Endothelial cell of umbilical vein (primary cell): ENCODE measurements around the gene DIS3L2. TPM values are rescaled to one million over a fixed set of nuclear protein-coding genes. Genes with fewer than 3 reads are reported as not detected.

ENCODE experiments used
- BruUV-seq: library from RNA; stranded (reverse); fragments of 400-500 nt; replicated peaks from 2 replicates; lab custom pipeline; 2021; lab: Mats Ljungman, UMichigan
- CTCF ChIA-PET: fragments of 300-600, 350-600 bp; sonication (Branson Sonifier 250); formaldehyde crosslinking; loops from one replicate; lab custom pipeline; 2021; ENCODE audit warnings: antibody characterized with exemption, inconsistent platforms; lab: Charles Lee
- POLR2A ChIA-PET: fragments of 300-600, 350-600 bp; sonication (Branson Sonifier 250); formaldehyde crosslinking; loops from one replicate; lab custom pipeline; 2021; ENCODE audit warnings: antibody characterized with exemption, inconsistent platforms; lab: Charles Lee
- DNase-seq: peaks from one replicate; pipeline ENCODE4 v3.0.0-alpha.2; 2011; ENCODE audit warnings: low read depth, low spot score
- FAIRE-seq: peaks from 2 replicates; lab custom pipeline; 2011; peaks lifted over from hg19 to GRCh38; lab: Jason Lieb, UNC
- H2AFZ ChIP-seq: 2 replicates; pipeline ENCODE4 v1.6.0; 2012; ENCODE audit warnings: low read depth, low read length, control low read depth, inconsistent platforms
- H3K27ac ChIP-seq: 2 replicates; pipeline ENCODE4 v1.5.1; 2011; ENCODE audit warnings: low read depth, mild to moderate bottlenecking, control low read depth, low read length, moderate library complexity; ENCODE audit not compliant: insufficient read depth
- H3K27me3 ChIP-seq, 2 experiments: 2 replicates each; pipeline versions ENCODE4 v1.6.0 to v1.6.1; 2011; ENCODE audit warnings: low read length in 2 of 2, mixed read lengths in 1 of 2; ENCODE audit not compliant: control insufficient read depth in 2 of 2, insufficient read depth in 2 of 2
- H3K36me3 ChIP-seq, 2 experiments: 2 replicates in 1 of 2; 3 replicates in 1 of 2; pipeline ENCODE4 v1.5.1; 2011; ENCODE audit warnings: low read length in 2 of 2, mild to moderate bottlenecking in 1 of 2, moderate library complexity in 1 of 2; ENCODE audit not compliant: control insufficient read depth in 2 of 2, insufficient read depth in 2 of 2; ENCODE audit errors: extremely low read depth in 1 of 2
- H3K4me1 ChIP-seq: 3 replicates; pipeline ENCODE4 v1.5.1; 2011; ENCODE audit warnings: mild to moderate bottlenecking, low read length; ENCODE audit not compliant: control insufficient read depth, insufficient read depth; ENCODE audit errors: extremely low read depth
- H3K4me2 ChIP-seq: 2 replicates; pipeline ENCODE4 v1.6.1; 2011; ENCODE audit warnings: low read length, control low read depth, mixed read lengths; ENCODE audit not compliant: insufficient read depth
- H3K4me3 ChIP-seq, 3 experiments: fragments of 200-600 bp in 1 of 3; sonication (generic), shearing (Covaris generic) in 1 of 3; replicated peaks in 1 of 3; 2 replicates each; pipeline ENCODE4 v1.5.1; 2011 to 2016; ENCODE audit warnings: control low read depth in 3 of 3, low read length in 3 of 3, mild to moderate bottlenecking in 2 of 3, inconsistent platforms in 1 of 3, low read depth in 1 of 3, moderate library complexity in 1 of 3; ENCODE audit not compliant: insufficient read depth in 1 of 3
- H3K79me2 ChIP-seq: 2 replicates; pipeline ENCODE4 v1.6.0; 2012; ENCODE audit warnings: low read length, inconsistent platforms; ENCODE audit not compliant: control insufficient read depth, insufficient read depth
- H3K9ac ChIP-seq: replicated peaks from 2 replicates; pipeline ENCODE3; 2011; ENCODE audit warnings: low read length, control low read depth; ENCODE audit not compliant: insufficient read depth; ENCODE audit errors: extremely low read depth
- H3K9me1 ChIP-seq: replicated peaks from 3 replicates; pipeline ENCODE4 v1.6.0; 2011; ENCODE audit warnings: mild to moderate bottlenecking, low read length; ENCODE audit not compliant: control insufficient read depth, insufficient read depth; ENCODE audit errors: extremely low read depth
- H3K9me3 ChIP-seq: replicated peaks from 2 replicates; pipeline ENCODE4 v1.5.1; 2012; ENCODE audit warnings: low read length, inconsistent platforms; ENCODE audit not compliant: control insufficient read depth, insufficient read depth
- H4K20me1 ChIP-seq: replicated peaks from 2 replicates; pipeline ENCODE3; 2011; ENCODE audit warnings: mild to moderate bottlenecking, low read length; ENCODE audit not compliant: control insufficient read depth, insufficient read depth; ENCODE audit errors: extremely low read depth
- CTCF ChIP-seq, 2 donors: IDR thresholded peaks; 1 replicate in 1 of 2; 2 replicates in 1 of 2; pipeline ENCODE4 v1.5.1; 2011; ENCODE audit warnings: low read length in 2 of 2, mild to moderate bottlenecking in 2 of 2, moderate library complexity in 2 of 2, control low read depth in 1 of 2, inconsistent platforms in 1 of 2, low read depth in 1 of 2; ENCODE audit not compliant: insufficient read depth in 1 of 2; ENCODE audit errors: extremely low read depth in 1 of 2
- MYC ChIP-seq: IDR thresholded peaks from one replicate; pipeline ENCODE4 v1.6.1; 2011; ENCODE audit warnings: mild to moderate bottlenecking, low read depth, low read length
- dilution Hi-C: fragments of 300-500 bp; cut with MboI; formaldehyde crosslinking; loops from one replicate; pipeline ENCODE4 v1.15.0; 2019; ENCODE audit warnings: low sequenced_read_pairs; ENCODE audit not compliant: extremely low pct_ligation_motif_present
- intact Hi-C: fragments of 100-400 bp; cut with micrococcal nuclease; formaldehyde crosslinking; loops from one replicate; pipeline ENCODE4 v1.10.0; 2022
- polyA plus RNA-seq, 4 experiments: library from polyadenylated mRNA; depleted of rRNA in 3 of 4; stranded (reverse) in 3 of 4; unstranded in 1 of 4; fragments of >200 nt; gene quantifications; 2 replicates each; pipeline versions ENCODE4 v1.2.1 to v1.2.3, GENCODE V29; 2011 to 2012; ENCODE audit warnings: missing spikeins in 1 of 4
- total RNA-seq: library from RNA; stranded (reverse); gene quantifications from 2 replicates; pipeline ENCODE4 v1.2.3, GENCODE V29; 2021

Gene DIS3L2
- total and polyA plus RNA-seq, 2 donors (not counting 3 experiments of a cell fraction or from before 2014, with no cell fraction given): 14.6 to 31.2 TPM

GRCh38 chr2:232339121-232340081, 377.9 kb downstream of the DIS3L2 start:
- FAIRE-seq: no peak
- no peaks in the 10 kb centered on the region for H4K20me1 ChIP-seq
- no peak overlapping the region for H2AFZ ChIP-seq
- no peaks in the 10 kb centered on the region for H3K9me1 ChIP-seq
- ChIA-PET POLR2A (no interaction called here), CTCF (interaction anchor here (0.8 kb wide), 1 partner anchor 414 kb away, joined by 3 read pairs; no protein-coding TSS in a partner anchor)
- H3K4me3 ChIP-seq: no peak overlapping the region
- no peak overlapping the region for H3K9ac ChIP-seq
- no TSS peak for BruUV-seq
- no peaks in the 10 kb centered on the region for H3K79me2 ChIP-seq
- H3K4me2 ChIP-seq: no peak overlapping the region
- no peaks in the 10 kb centered on the region for H3K27me3 ChIP-seq
- no peak for DNase-seq
- H3K27ac ChIP-seq: no peak overlapping the region
- intact Hi-C loops (no loop called here), dilution Hi-C loops (no loop called here)
- H3K36me3 ChIP-seq: peaks cover 0 to 4% of the 10 kb centered on the region in 2 experiments
- no peaks in the 10 kb centered on the region for H3K9me3 ChIP-seq
- no peaks in the 10 kb centered on the region for H3K4me1 ChIP-seq
- peak; percentile 11 to 20 for TF ChIP-seq CTCF (IDR thresholded peaks at IDR 0.05; ENCODE audit: extremely low read depth in 1 of 2, insufficient read depth in 1 of 2, low read depth in 1 of 2, low read length in 2 of 2)
- no peak for TF ChIP-seq MYC
